DND-41 (cell line): ENCODE data around the gene S100A4.

Experiments used
- EZH2 ChIP-seq: IDR thresholded peaks from 3 replicates; pipeline ENCODE4 v1.6.1; 2012; ENCODE audit warnings: borderline replicate concordance, low read depth, mild to moderate bottlenecking, moderate library complexity, low read length, inconsistent platforms; ENCODE audit not compliant: severe bottlenecking
- TF ChIP-seq, protein P1 (sequence below): IDR thresholded peaks from 2 replicates; pipeline ENCODE4 v1.5.1; 2012; ENCODE audit warnings: borderline replicate concordance, low read length, moderate library complexity, mild to moderate bottlenecking; ENCODE audit not compliant: poor library complexity, severe bottlenecking; ENCODE audit errors: extremely low read depth

DNA sequence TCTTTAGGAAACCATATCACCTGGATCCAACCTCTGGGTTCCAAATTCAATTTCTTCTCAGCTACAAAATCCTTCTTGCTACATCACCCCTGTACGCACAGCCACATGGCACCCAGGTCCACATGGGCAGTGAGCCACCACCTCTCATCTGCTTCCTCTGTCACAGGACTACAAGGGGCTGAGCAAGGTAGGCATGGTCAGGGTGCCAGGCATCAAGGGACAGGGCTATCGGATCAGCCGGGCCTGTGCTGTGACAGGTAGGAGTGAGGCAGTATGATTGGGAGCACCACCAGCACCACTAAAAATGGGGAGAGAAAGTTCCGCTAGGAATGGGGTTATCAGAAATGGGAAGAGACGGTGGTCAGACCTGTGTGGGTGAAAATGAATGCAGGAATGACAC, 39.2 kb downstream of the S100A4 start:
- TF ChIP-seq EZH2 = no peak
- TF ChIP-seq, protein P1, sequence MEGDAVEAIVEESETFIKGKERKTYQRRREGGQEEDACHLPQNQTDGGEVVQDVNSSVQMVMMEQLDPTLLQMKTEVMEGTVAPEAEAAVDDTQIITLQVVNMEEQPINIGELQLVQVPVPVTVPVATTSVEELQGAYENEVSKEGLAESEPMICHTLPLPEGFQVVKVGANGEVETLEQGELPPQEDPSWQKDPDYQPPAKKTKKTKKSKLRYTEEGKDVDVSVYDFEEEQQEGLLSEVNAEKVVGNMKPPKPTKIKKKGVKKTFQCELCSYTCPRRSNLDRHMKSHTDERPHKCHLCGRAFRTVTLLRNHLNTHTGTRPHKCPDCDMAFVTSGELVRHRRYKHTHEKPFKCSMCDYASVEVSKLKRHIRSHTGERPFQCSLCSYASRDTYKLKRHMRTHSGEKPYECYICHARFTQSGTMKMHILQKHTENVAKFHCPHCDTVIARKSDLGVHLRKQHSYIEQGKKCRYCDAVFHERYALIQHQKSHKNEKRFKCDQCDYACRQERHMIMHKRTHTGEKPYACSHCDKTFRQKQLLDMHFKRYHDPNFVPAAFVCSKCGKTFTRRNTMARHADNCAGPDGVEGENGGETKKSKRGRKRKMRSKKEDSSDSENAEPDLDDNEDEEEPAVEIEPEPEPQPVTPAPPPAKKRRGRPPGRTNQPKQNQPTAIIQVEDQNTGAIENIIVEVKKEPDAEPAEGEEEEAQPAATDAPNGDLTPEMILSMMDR = no peak
